Neural progenitor cell (in vitro differentiated cells): ENCODE results near the gene CNOT2. TPM values are rescaled to one million over a fixed set of nuclear protein-coding genes. Genes with fewer than 3 reads are reported as not detected.

Experiments used
- DNase-seq: peaks from one replicate; pipeline ENCODE4 v3.0.0-alpha.2; 2016; ENCODE audit warnings: low spot score
- H2AFZ ChIP-seq: fragments of 200-600 bp; sonication (generic); replicated peaks from 2 replicates; pipeline ENCODE4 v1.6.1; 2016; ENCODE audit warnings: antibody characterized with exemption
- H3F3A ChIP-seq: fragments of 200-600 bp; sonication (generic); 2 replicates; pipeline ENCODE4 v1.6.1; 2016; ENCODE audit warnings: antibody characterized with exemption, low read depth
- H3K27ac ChIP-seq: fragments of 200-600 bp; sonication (generic); 2 replicates; pipeline ENCODE4 v1.5.1; 2016; ENCODE audit warnings: mild to moderate bottlenecking
- H3K27me3 ChIP-seq: fragments of 200-600 bp; sonication (generic); 2 replicates; pipeline ENCODE4 v1.6.1; 2016; ENCODE audit warnings: mild to moderate bottlenecking, moderate library complexity
- H3K36me3 ChIP-seq: fragments of 200-600 bp; sonication (generic); 2 replicates; pipeline ENCODE4 v1.5.1; 2016
- H3K4me1 ChIP-seq: fragments of 200-600 bp; sonication (generic); 2 replicates; pipeline ENCODE4 v1.6.1; 2016; ENCODE audit warnings: mixed run types
- H3K4me2 ChIP-seq: fragments of 200-600 bp; sonication (generic); 2 replicates; pipeline ENCODE4 v1.6.1; 2016
- H3K4me3 ChIP-seq: fragments of 200-600 bp; sonication (generic); 2 replicates; pipeline ENCODE4 v1.5.1; 2016
- H3K79me2 ChIP-seq: fragments of 200-600 bp; sonication (generic); 2 replicates; pipeline ENCODE4 v1.6.1; 2016; ENCODE audit warnings: low read depth
- H3K9ac ChIP-seq: fragments of 200-600 bp; sonication (generic); 2 replicates; pipeline ENCODE4 v1.6.1; 2016
- H3K9me3 ChIP-seq: fragments of 200-600 bp; sonication (generic); 2 replicates; pipeline ENCODE4 v1.5.1; 2016; ENCODE audit warnings: low read depth
- H4K20me1 ChIP-seq: fragments of 200-600 bp; sonication (generic); 2 replicates; pipeline ENCODE4 v1.6.1; 2016; ENCODE audit warnings: low read depth
- H3K27ac Mint-ChIP-seq: 3 replicates; pipeline ENCODE4 v1.8.0; 2021; ENCODE audit warnings: mixed read lengths
- H3K27me3 Mint-ChIP-seq: 2 replicates; pipeline ENCODE4 v1.8.0; 2022; ENCODE audit warnings: low read depth, mild to moderate bottlenecking, inconsistent platforms, moderate library complexity, mixed read lengths; ENCODE audit not compliant: insufficient read depth
- H3K36me3 Mint-ChIP-seq: 3 replicates; pipeline ENCODE4 v1.8.0; 2021; ENCODE audit warnings: mixed read lengths
- H3K4me1 Mint-ChIP-seq: 3 replicates; pipeline ENCODE4 v1.8.0; 2021; ENCODE audit warnings: mixed read lengths
- H3K4me3 Mint-ChIP-seq: 3 replicates; pipeline ENCODE4 v1.8.0; 2021; ENCODE audit warnings: mild to moderate bottlenecking, moderate library complexity, mixed read lengths
- H3K9me3 Mint-ChIP-seq: 3 replicates; pipeline ENCODE4 v1.8.0; 2020; ENCODE audit warnings: mixed read lengths
- CTCF ChIP-seq: fragments of 200-600 bp; sonication (generic); IDR thresholded peaks from 2 replicates; pipeline ENCODE4 v1.5.1; 2017; ENCODE audit warnings: antibody characterized with exemption, mild to moderate bottlenecking
- EZH2 ChIP-seq: fragments of 200-600 bp; sonication (generic); IDR thresholded peaks from 2 replicates; pipeline ENCODE4 v1.6.1; 2017; ENCODE audit warnings: antibody characterized with exemption, mild to moderate bottlenecking, moderate library complexity
- EZH2phosphoT487 ChIP-seq: fragments of 200-600 bp; sonication (generic); IDR thresholded peaks from 2 replicates; pipeline ENCODE4 v1.6.1; 2017; ENCODE audit warnings: antibody characterized with exemption
- total RNA-seq: library from RNA; depleted of rRNA; stranded (reverse); fragments of >200 nt; gene quantifications from 2 replicates; pipeline ENCODE4 v1.2.3, GENCODE V29; 2015; ENCODE audit warnings: low replicate concordance

The CNOT2 gene
- total RNA-seq, 1 donor from 2014 or later = 250 TPM

DNA sequence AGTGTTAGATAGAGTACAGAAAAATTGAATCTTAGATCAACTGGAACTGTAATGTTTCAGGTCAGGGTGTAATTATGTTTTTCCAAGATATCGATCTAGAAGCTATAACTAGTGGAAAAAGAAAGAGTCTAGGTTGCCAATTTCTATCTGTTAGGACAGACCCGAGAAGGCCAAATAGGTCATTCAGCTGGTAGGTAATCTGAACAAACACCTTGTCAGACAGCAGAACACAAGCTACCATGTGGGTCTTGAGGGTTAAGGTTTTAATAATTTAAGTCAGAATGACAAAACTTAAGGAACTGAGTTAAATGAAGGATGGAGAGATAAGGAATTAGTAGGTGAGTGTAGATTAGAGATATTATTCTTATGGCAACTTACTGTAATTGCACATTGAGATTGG lies 78.0 kb downstream of the CNOT2 start:
- DNase-seq = no peak
- peaks cover 19% of the 10 kb centered on the region for H3K36me3 Mint-ChIP-seq
- H3K4me1 Mint-ChIP-seq = no peaks in the 10 kb centered on the region
- Histone ChIP-seq H3K36me3 (peaks cover 9% of the 10 kb centered on the region), H3K27me3 (no peaks in the 10 kb centered on the region), H3K79me2 (peaks cover 32% of the 10 kb centered on the region), H3F3A (no peaks in the 10 kb centered on the region), H3K9me3 (no peaks in the 10 kb centered on the region), H4K20me1 (peaks cover 4% of the 10 kb centered on the region), H3K27ac (no peak overlapping the region), H3K4me3 (no peak overlapping the region), H3K4me2 (no peak overlapping the region), H3K4me1 (no peaks in the 10 kb centered on the region), H2AFZ (no peak overlapping the region), H3K9ac (no peak overlapping the region)
- no peaks in the 10 kb centered on the region for H3K9me3 Mint-ChIP-seq
- no peak overlapping the region for H3K27ac Mint-ChIP-seq
- H3K4me3 Mint-ChIP-seq = no peak overlapping the region
- TF ChIP-seq CTCF (no peak), EZH2phosphoT487 (no peak), EZH2 (no peak)
- no peaks in the 10 kb centered on the region for H3K27me3 Mint-ChIP-seq

- Mint-ChIP-seq H3K4me3 (no peak overlapping the region), H3K4me1 (no peaks in the 10 kb centered on the region), H3K27ac (no peak overlapping the region), H3K27me3 (no peaks in the 10 kb centered on the region), H3K36me3 (peaks cover 30% of the 10 kb centered on the region), H3K9me3 (no peaks in the 10 kb centered on the region)
- Histone ChIP-seq H3K4me1 (no peaks in the 10 kb centered on the region), H3K4me2 (no peak overlapping the region), H3K27me3 (no peaks in the 10 kb centered on the region), H3K36me3 (peaks cover 3% of the 10 kb centered on the region), H3K27ac (no peak overlapping the region), H3K79me2 (peaks cover 3% of the 10 kb centered on the region), H3F3A (peaks cover 5% of the 10 kb centered on the region), H2AFZ (no peak overlapping the region), H3K4me3 (no peak overlapping the region), H3K9ac (no peak overlapping the region), H3K9me3 (no peaks in the 10 kb centered on the region), H4K20me1 (no peaks in the 10 kb centered on the region)
- TF ChIP-seq EZH2phosphoT487 (no peak), EZH2 (no peak), CTCF (no peak)
- DNase-seq = no peak
These were observed 84.3 kb downstream of the CNOT2 start for GRCh38 chr12:70327541-70327940.

DNA sequence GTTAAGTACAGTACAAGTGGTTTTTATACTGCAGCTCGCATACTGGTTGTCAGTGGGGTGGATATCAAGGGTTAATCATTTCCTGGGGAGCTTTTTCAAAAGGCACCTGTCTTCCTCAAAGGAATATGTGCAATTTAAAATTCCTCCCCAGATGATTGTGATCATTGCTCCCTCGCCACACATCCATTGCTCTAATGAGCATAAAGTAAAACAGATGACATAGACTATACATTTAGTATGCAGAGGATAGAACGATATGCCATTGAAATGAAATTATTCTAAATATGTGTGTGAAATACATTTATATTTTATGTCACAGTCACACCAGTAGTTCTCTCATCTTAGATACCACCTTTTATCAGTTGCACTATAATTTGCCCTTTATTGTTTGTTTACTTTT lies 86.5 kb downstream of the CNOT2 start:
- Histone ChIP-seq H4K20me1 (no peaks in the 10 kb centered on the region), H3K4me2 (no peak overlapping the region), H3F3A (peaks cover 5% of the 10 kb centered on the region), H3K36me3 (peaks cover 3% of the 10 kb centered on the region), H3K4me1 (no peaks in the 10 kb centered on the region), H3K27me3 (no peaks in the 10 kb centered on the region), H3K4me3 (no peak overlapping the region), H3K27ac (no peak overlapping the region), H3K79me2 (peaks cover 3% of the 10 kb centered on the region), H3K9ac (no peak overlapping the region), H2AFZ (no peak overlapping the region), H3K9me3 (no peaks in the 10 kb centered on the region)
- no peak overlapping the region for H3K27ac Mint-ChIP-seq
- H3K36me3 Mint-ChIP-seq = peaks cover 23% of the 10 kb centered on the region
- no peaks in the 10 kb centered on the region for H3K27me3 Mint-ChIP-seq
- no peak for DNase-seq
- H3K4me3 Mint-ChIP-seq = no peak overlapping the region
- H3K9me3 Mint-ChIP-seq = no peaks in the 10 kb centered on the region
- TF ChIP-seq EZH2phosphoT487 (no peak), CTCF (no peak), EZH2 (no peak)
- no peaks in the 10 kb centered on the region for H3K4me1 Mint-ChIP-seq

- TF ChIP-seq EZH2phosphoT487 (no peak), EZH2 (no peak), CTCF (no peak)
- no peak for DNase-seq
- Histone ChIP-seq H3K27ac (no peak overlapping the region), H3K4me2 (no peak overlapping the region), H3K27me3 (no peaks in the 10 kb centered on the region), H2AFZ (no peak overlapping the region), H3K4me3 (no peak overlapping the region), H3K9ac (no peak overlapping the region), H3K79me2 (peaks cover 3% of the 10 kb centered on the region), H3K4me1 (no peaks in the 10 kb centered on the region), H3F3A (peaks cover 5% of the 10 kb centered on the region), H3K36me3 (peaks cover 3% of the 10 kb centered on the region), H3K9me3 (no peaks in the 10 kb centered on the region), H4K20me1 (no peaks in the 10 kb centered on the region)
- Mint-ChIP-seq H3K36me3 (peaks cover 25% of the 10 kb centered on the region), H3K27me3 (no peaks in the 10 kb centered on the region), H3K9me3 (no peaks in the 10 kb centered on the region), H3K4me1 (no peaks in the 10 kb centered on the region), H3K4me3 (no peak overlapping the region), H3K27ac (no peak overlapping the region)
These were observed 86.9 kb downstream of the CNOT2 start for GRCh38 chr12:70330158-70330557.
